HepG2 (cell line): ENCODE results near the gene RIPK3. TPM values are rescaled to one million over a fixed set of nuclear protein-coding genes. Genes with fewer than 3 reads are reported as not detected.
A peak's percentile ranks its signal among the peaks of the same experiment; 100 is the strongest.

Experiments
- AKNA ChIP-seq: sonication (generic); formaldehyde crosslinking; IDR thresholded peaks from 2 replicates; pipeline ENCODE4 v1.4.0; 2020; ENCODE audit warnings: missing genetic modification reagents, borderline replicate concordance
- CREBL2 ChIP-seq: sonication (generic); formaldehyde crosslinking; IDR thresholded peaks from 2 replicates; pipeline ENCODE4 v1.8.1; 2023; ENCODE audit warnings: missing genetic modification reagents, mild to moderate bottlenecking, borderline replicate concordance
- DR1 ChIP-seq: sonication (generic); formaldehyde crosslinking; IDR thresholded peaks from 2 replicates; pipeline ENCODE4 v1.8.0; 2021; ENCODE audit warnings: mild to moderate bottlenecking, missing genetic modification reagents, inconsistent platforms
- FOXK2 ChIP-seq: fragments of 450-650 bp; IDR thresholded peaks from 2 replicates; pipeline ENCODE4 v1.6.1; 2016
- HINFP ChIP-seq: sonication (generic); formaldehyde crosslinking; IDR thresholded peaks from 2 replicates; pipeline ENCODE4 v1.4.0; 2020; ENCODE audit warnings: low read depth, mild to moderate bottlenecking, missing genetic modification reagents
- KLF12 ChIP-seq: sonication (generic); formaldehyde crosslinking; IDR thresholded peaks from 2 replicates; pipeline ENCODE4 v1.4.0; 2020; ENCODE audit warnings: missing genetic modification reagents, borderline replicate concordance
- SAP130 ChIP-seq: IDR thresholded peaks from 2 replicates; pipeline ENCODE4 v1.6.1; 2016; ENCODE audit warnings: low read depth
- SIX1 ChIP-seq: sonication (generic); formaldehyde crosslinking; IDR thresholded peaks from 2 replicates; pipeline ENCODE4 v1.4.0; 2020; ENCODE audit warnings: missing genetic modification reagents, borderline replicate concordance
- TBL1XR1 ChIP-seq: fragments of 150-350 bp; IDR thresholded peaks from 2 replicates; pipeline ENCODE4 v1.6.1; 2014; ENCODE audit warnings: borderline replicate concordance, low read length; ENCODE audit not compliant: partially characterized antibody
- ZKSCAN5 ChIP-seq: sonication (generic); formaldehyde crosslinking; IDR thresholded peaks from 2 replicates; pipeline ENCODE4 v1.5.1; 2020; ENCODE audit warnings: mild to moderate bottlenecking, missing genetic modification reagents
- ZNF263 ChIP-seq: sonication (generic); formaldehyde crosslinking; IDR thresholded peaks from 2 replicates; pipeline ENCODE4 v1.4.0; 2020; ENCODE audit warnings: missing genetic modification reagents
- ZNF282 ChIP-seq: fragments of 450-650 bp; IDR thresholded peaks from 2 replicates; pipeline ENCODE4 v1.6.1; 2018; ENCODE audit not compliant: partially characterized antibody
- ZNF446 ChIP-seq: sonication (generic); formaldehyde crosslinking; IDR thresholded peaks from 2 replicates; pipeline ENCODE4 v1.5.0; 2020; ENCODE audit warnings: mild to moderate bottlenecking, missing genetic modification reagents
- ZNF451 ChIP-seq: sonication (generic); formaldehyde crosslinking; IDR thresholded peaks from 2 replicates; pipeline ENCODE4 v1.5.0; 2020; ENCODE audit warnings: mild to moderate bottlenecking, missing genetic modification reagents
- ZNF547 ChIP-seq: sonication (generic); formaldehyde crosslinking; IDR thresholded peaks from 2 replicates; pipeline ENCODE4 v1.5.1; 2020; ENCODE audit warnings: mild to moderate bottlenecking, missing genetic modification reagents
- ZNF552 ChIP-seq: sonication (generic); formaldehyde crosslinking; IDR thresholded peaks from 2 replicates; pipeline ENCODE4 v1.9.0; 2022; ENCODE audit warnings: missing genetic modification reagents, mild to moderate bottlenecking, borderline replicate concordance
- ZNF580 ChIP-seq: IDR thresholded peaks from 2 replicates; pipeline ENCODE4 v1.6.1; 2016; ENCODE audit warnings: low read depth, borderline replicate concordance
- ZNF598 ChIP-seq: sonication (generic); formaldehyde crosslinking; IDR thresholded peaks from 2 replicates; pipeline ENCODE4 v1.5.1; 2020; ENCODE audit warnings: mild to moderate bottlenecking, missing genetic modification reagents, borderline replicate concordance
- ZNF75D ChIP-seq: sonication (generic); formaldehyde crosslinking; IDR thresholded peaks from 2 replicates; pipeline ENCODE4 v1.8.1; 2023; ENCODE audit warnings: missing genetic modification reagents, mild to moderate bottlenecking, borderline replicate concordance
- ZNF891 ChIP-seq: sonication (generic); formaldehyde crosslinking; IDR thresholded peaks from 2 replicates; pipeline ENCODE4 v1.5.0; 2020; ENCODE audit warnings: mild to moderate bottlenecking, missing genetic modification reagents
- polyA plus RNA-seq, 8 experiments: library from polyadenylated mRNA; depleted of rRNA in 3 of 8; stranded (reverse) in 7 of 8; unstranded in 1 of 8; fragments of >200 nt; fragmentation: Illumina TruSeq in 4 of 8; extraction: Trizol in 4 of 8; gene quantifications; 2 replicates each; pipeline versions ENCODE4 v1.2.1 to v1.2.3, GENCODE V29; 2011 to 2016; ENCODE audit warnings: low read depth in 4 of 8, missing spikeins in 1 of 8, mixed read lengths in 1 of 8; ENCODE audit not compliant: insufficient read depth in 1 of 8
- total RNA-seq, 5 experiments: library from RNA; depleted of rRNA; stranded (reverse); fragments of >200 nt; fragmentation: Illumina TruSeq; extraction: Trizol; gene quantifications; 2 replicates each; pipeline ENCODE4 v1.2.3, GENCODE V29; 2016; ENCODE audit warnings: low read depth in 1 of 5
- TF ChIP-seq, protein P1 (sequence below): sonication (generic); formaldehyde crosslinking; IDR thresholded peaks from 2 replicates; pipeline ENCODE4 v1.4.0; 2020; ENCODE audit warnings: missing genetic modification reagents
- TF ChIP-seq, protein P2 (sequence below): sonication (generic); formaldehyde crosslinking; IDR thresholded peaks from 2 replicates; pipeline ENCODE4 v1.9.0; 2022; ENCODE audit warnings: missing genetic modification reagents, mild to moderate bottlenecking, borderline replicate concordance

The RIPK3 gene
- total and polyA plus RNA-seq, 2 of the 13 experiments (the other 11 are each of a cell fraction or from before 2014, with no cell fraction given), result not detected

GRCh38 chr14:24307156-24307574 is 32.6 kb downstream of the RIPK3 start (continued):
- TF ChIP-seq, protein P1, sequence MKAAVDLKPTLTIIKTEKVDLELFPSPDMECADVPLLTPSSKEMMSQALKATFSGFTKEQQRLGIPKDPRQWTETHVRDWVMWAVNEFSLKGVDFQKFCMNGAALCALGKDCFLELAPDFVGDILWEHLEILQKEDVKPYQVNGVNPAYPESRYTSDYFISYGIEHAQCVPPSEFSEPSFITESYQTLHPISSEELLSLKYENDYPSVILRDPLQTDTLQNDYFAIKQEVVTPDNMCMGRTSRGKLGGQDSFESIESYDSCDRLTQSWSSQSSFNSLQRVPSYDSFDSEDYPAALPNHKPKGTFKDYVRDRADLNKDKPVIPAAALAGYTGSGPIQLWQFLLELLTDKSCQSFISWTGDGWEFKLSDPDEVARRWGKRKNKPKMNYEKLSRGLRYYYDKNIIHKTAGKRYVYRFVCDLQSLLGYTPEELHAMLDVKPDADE (CRISPR knock-in tag), result 0 out of 2 replicates have a peak, but pooled peaks have one; percentile 24
- TF ChIP-seq CREBL2 (CRISPR knock-in tag) (no peak), TBL1XR1 (no peak), ZNF580 (CRISPR knock-in tag) (no peak), ZKSCAN5 (CRISPR knock-in tag) (peak; percentile 77; the same call in 1 of the 2 replicates), ZNF282 (no peak), KLF12 (CRISPR knock-in tag) (peak; percentile 17; the same call in 1 of the 2 replicates), AKNA (CRISPR knock-in tag) (no peak), ZNF451 (CRISPR knock-in tag) (no peak), FOXK2 (no peak), ZNF446 (CRISPR knock-in tag) (no peak), ZNF891 (CRISPR knock-in tag) (no peak), SAP130 (CRISPR knock-in tag) (no peak), ZNF263 (CRISPR knock-in tag) (no peak), DR1 (CRISPR knock-in tag) (no peak), SIX1 (no peak), HINFP (CRISPR knock-in tag) (no peak), ZNF552 (CRISPR knock-in tag) (no peak), ZNF598 (CRISPR knock-in tag) (0 out of 2 replicates have a peak, but pooled peaks have one; percentile 55), ZNF75D (CRISPR knock-in tag) (no peak), ZNF547 (CRISPR knock-in tag) (peak; percentile 21; the same call in 1 of the 2 replicates)
- TF ChIP-seq, protein P2, sequence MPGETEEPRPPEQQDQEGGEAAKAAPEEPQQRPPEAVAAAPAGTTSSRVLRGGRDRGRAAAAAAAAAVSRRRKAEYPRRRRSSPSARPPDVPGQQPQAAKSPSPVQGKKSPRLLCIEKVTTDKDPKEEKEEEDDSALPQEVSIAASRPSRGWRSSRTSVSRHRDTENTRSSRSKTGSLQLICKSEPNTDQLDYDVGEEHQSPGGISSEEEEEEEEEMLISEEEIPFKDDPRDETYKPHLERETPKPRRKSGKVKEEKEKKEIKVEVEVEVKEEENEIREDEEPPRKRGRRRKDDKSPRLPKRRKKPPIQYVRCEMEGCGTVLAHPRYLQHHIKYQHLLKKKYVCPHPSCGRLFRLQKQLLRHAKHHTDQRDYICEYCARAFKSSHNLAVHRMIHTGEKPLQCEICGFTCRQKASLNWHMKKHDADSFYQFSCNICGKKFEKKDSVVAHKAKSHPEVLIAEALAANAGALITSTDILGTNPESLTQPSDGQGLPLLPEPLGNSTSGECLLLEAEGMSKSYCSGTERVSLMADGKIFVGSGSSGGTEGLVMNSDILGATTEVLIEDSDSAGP, result no peak
